ENCODE measurements around the gene LGR4. TPM values are rescaled to one million over a fixed set of nuclear protein-coding genes. Genes with fewer than 3 reads are reported as not detected.

LGR4 gene
- total and polyA plus RNA-seq, 10 of the 15 experiments (the other 5 are each of a cell fraction or from before 2014, with no cell fraction given): under 0.01 to 0.64 (median 0.04) TPM; not detected in 5

- ChIA-PET CTCF (interaction anchor here (1.4 kb wide), 1 partner anchor 14 kb away, joined by 4 read pairs; no protein-coding TSS in a partner anchor), POLR2A (no interaction called here), RAD21 (ENCODE audit: unreplicated experiment) (interaction anchor here (1.2 kb wide), 1 partner anchor 89 kb away, joined by 3 read pairs; no protein-coding TSS in a partner anchor), SMC1A (ENCODE audit: uncharacterized antibody, unreplicated experiment) (interaction anchor here (1.6 to 1.7 kb wide), 2 partner anchors 12 to 17 kb away, joined by 3 to 4 read pairs; no protein-coding TSS in a partner anchor)
- Histone ChIP-seq H3K9ac (ENCODE audit: control insufficient read depth, insufficient read depth, low read length) (no peak overlapping the region), H3K27me3 (replicated peaks in 1 of 2; ENCODE audit: control insufficient read depth in 2 of 2, insufficient read depth in 2 of 2, low read length in 1 of 2) (no peaks in the 10 kb centered on the region), H4K20me1 (ENCODE audit: control insufficient read depth, insufficient read depth) (no peaks in the 10 kb centered on the region), H3K4me1 (ENCODE audit: control insufficient read depth, insufficient read depth, low read length) (no peaks in the 10 kb centered on the region), H3K4me2 (ENCODE audit: control insufficient read depth, insufficient read depth) (no peak overlapping the region), H3K79me2 (ENCODE audit: control insufficient read depth, insufficient read depth, low read length) (no peaks in the 10 kb centered on the region), H3K27ac (ENCODE audit: control insufficient read depth, insufficient read depth) (no peak overlapping the region), H3K4me3 (no peak overlapping the region), H3K36me3 (ENCODE audit: control insufficient read depth in 2 of 2, insufficient read depth in 2 of 2, low read length in 1 of 2) (no peaks in the 10 kb centered on the region), H2AFZ (ENCODE audit: control insufficient read depth, low read depth, low read length) (no peak overlapping the region), H3K9me3 (replicated peaks; ENCODE audit: control insufficient read depth, insufficient read depth, low read length) (no peaks in the 10 kb centered on the region)
- in situ Hi-C loops (cut with MboI) (no loop called here), intact Hi-C loops (cut with micrococcal nuclease; ENCODE audit: unreplicated experiment) (no loop called here)
- no TSS peak for BruUV-seq (replicated peaks)
- FAIRE-seq: no peak
- no peak for DNase-seq (ENCODE audit: low read depth, low spot score)
- WGBS (ENCODE audit: insufficient coverage, insufficient replicate concordance, low lambda C conversion rate, missing lambda C conversion rate): 60% methylated on average over 3 of the region's 3 CpGs
- no peak for ATAC-seq
- no peak for TF ChIP-seq MEF2B (IDR thresholded peaks at IDR 0.05; ENCODE audit: partially characterized antibody, poor library complexity, severe bottlenecking)
- no peak for TF ChIP-seq NFYB (IDR thresholded peaks at IDR 0.05; ENCODE audit: insufficient read depth, low read depth, low read length)
- TF ChIP-seq, protein P1, sequence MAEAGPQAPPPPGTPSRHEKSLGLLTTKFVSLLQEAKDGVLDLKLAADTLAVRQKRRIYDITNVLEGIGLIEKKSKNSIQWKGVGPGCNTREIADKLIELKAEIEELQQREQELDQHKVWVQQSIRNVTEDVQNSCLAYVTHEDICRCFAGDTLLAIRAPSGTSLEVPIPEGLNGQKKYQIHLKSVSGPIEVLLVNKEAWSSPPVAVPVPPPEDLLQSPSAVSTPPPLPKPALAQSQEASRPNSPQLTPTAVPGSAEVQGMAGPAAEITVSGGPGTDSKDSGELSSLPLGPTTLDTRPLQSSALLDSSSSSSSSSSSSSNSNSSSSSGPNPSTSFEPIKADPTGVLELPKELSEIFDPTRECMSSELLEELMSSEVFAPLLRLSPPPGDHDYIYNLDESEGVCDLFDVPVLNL (IDR thresholded peaks at IDR 0.05; ENCODE audit: low read depth, low read length): no peak
- TF ChIP-seq SKIL (IDR thresholded peaks at IDR 0.05; ENCODE audit: low read depth, poor library complexity, severe bottlenecking): no peak
- TF ChIP-seq PML (IDR thresholded peaks at IDR 0.05; ENCODE audit: low read length): no peak
- TF ChIP-seq RUNX3 (IDR thresholded peaks at IDR 0.05; ENCODE audit: low read length): no peak
- TF ChIP-seq JUND (IDR thresholded peaks at IDR 0.05; ENCODE audit: low read depth, low read length): no peak
- no peak for TF ChIP-seq POLR2A (IDR thresholded peaks at IDR 0.05; ENCODE audit: low read depth, low read length)
- TF ChIP-seq POU2F2 (IDR thresholded peaks at IDR 0.05; ENCODE audit: borderline replicate concordance, low read depth, low read length): no peak
- no peak for TF ChIP-seq KLF5 (IDR thresholded peaks at IDR 0.05; ENCODE audit: partially characterized antibody)
- TF ChIP-seq, protein P2, sequence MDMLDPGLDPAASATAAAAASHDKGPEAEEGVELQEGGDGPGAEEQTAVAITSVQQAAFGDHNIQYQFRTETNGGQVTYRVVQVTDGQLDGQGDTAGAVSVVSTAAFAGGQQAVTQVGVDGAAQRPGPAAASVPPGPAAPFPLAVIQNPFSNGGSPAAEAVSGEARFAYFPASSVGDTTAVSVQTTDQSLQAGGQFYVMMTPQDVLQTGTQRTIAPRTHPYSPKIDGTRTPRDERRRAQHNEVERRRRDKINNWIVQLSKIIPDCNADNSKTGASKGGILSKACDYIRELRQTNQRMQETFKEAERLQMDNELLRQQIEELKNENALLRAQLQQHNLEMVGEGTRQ (IDR thresholded peaks at IDR 0.05; ENCODE audit: borderline replicate concordance, low read depth, low read length): no peak
- no peak for TF ChIP-seq ZNF384 (IDR thresholded peaks at IDR 0.05; ENCODE audit: borderline replicate concordance, low read depth, low read length)
- no peak for TF ChIP-seq ZNF24 (IDR thresholded peaks at IDR 0.05)
- TF ChIP-seq CBFB (IDR thresholded peaks at IDR 0.05; ENCODE audit: low read depth): no peak
- no peak for TF ChIP-seq GABPA (IDR thresholded peaks at IDR 0.05; ENCODE audit: low read depth)
- no peak for TF ChIP-seq PBX3 (IDR thresholded peaks at IDR 0.05; ENCODE audit: insufficient replicate concordance, low read depth, low read length)
- no peak for TF ChIP-seq TAF1 (IDR thresholded peaks at IDR 0.05; ENCODE audit: borderline replicate concordance, low read depth, low read length)
Observed at GRCh38 chr11:27396259-27396839, 76.2 kb downstream of the LGR4 start.

Measured in GM12878 (cell line).